Stimulated activated CD4-positive, alpha-beta T cell treated with anti-CD3 and anti-CD28 coated beads, TNF-alpha, amount 100 ng/mL, for 1 hour (primary cell): Measurements from ENCODE around the gene NFKBIL1.
A peak's percentile ranks its signal among the peaks of the same experiment; 100 is the strongest.
"Not testable (repeated sequence)": the region's sequence is repeated elsewhere in the genome, so short reads cannot be mapped to it uniquely, and the experiment has no call there.

Experiments used
- DNase-seq, 3 donors: peaks; one replicate each; pipeline ENCODE4 v3.0.0-alpha.2; 2020; ENCODE audit warnings: low read depth in 3 of 3, low spot score in 1 of 3

Gene NFKBIL1

GRCh38 chr6:31546958-31547726 lies at the start of gene NFKBIL1:
Gene NFKBIL1 (plus strand): TSS chr6:31547608. CDS start chr6:31547695, 87 bp downstream.
- peak; percentile 71 to 75 (median 72) for DNase-seq

DNA sequence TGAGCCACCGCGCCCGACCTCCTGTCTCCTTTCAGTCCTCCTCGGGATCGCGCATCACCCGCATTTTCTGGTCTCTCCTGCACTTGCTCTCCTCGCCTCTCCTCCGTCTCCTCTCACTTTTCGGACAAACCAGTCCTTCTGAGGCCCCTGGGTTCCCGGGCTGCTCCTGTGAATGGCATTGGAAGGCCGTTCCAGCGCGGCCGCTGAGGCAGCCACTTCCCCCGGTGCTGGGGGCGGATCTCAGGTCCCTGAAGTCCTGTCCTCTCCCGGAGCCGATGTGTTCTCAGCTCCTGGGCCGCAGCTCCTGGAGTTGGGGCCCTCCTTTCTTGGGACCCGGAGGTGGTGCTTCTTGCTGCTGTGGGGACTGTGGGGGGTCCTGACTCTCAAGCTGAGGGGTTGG lies 48.7 kb upstream of the NFKBIL1 start:
- DNase-seq: no peak

DNA sequence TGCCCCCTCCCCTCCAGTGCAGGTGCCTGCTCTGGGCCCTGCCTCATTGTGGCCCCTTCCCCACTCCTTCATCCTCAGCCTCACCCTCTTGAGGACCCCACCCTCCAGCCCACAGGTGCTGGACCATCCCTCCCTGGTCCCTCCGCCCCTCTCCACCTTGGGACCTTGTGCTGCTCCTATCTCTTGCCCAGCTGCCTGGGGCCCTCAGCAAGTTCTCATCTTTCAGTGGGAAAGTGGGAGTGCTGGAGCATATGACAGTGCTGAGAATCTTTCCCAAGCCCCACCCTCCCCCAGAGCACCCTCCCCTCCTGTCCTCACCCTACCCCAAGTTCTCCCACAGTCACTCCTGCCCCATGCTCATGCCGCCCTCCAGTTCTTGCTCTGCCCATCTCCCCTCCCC lies 47.8 kb upstream of the NFKBIL1 start:
- DNase-seq: not testable (repeated sequence)

DNA sequence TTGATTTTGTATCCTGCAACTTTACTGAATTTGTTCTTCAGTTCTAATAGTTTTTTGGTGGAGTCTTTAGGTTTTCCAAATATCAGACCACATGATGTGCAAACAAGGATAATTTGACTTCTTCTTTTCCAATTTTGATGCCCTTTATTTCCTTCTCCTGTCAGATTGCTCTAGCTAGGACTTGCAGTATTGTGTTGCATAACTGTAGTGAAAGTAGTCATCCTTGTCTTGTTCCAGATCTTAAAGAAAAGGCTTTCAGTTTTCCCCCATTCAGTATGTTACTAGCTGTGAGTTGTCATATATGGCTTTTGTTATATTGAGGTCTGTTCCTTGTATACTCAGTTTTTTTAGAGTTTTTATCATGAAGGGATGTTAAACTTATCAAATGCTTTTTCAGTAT lies 44.8 kb upstream of the NFKBIL1 start:
- no peak for DNase-seq

- DNase-seq: not testable (repeated sequence)
Measured at GRCh38 chr6:31509036-31509435, 38.4 kb upstream of the NFKBIL1 start.

DNA sequence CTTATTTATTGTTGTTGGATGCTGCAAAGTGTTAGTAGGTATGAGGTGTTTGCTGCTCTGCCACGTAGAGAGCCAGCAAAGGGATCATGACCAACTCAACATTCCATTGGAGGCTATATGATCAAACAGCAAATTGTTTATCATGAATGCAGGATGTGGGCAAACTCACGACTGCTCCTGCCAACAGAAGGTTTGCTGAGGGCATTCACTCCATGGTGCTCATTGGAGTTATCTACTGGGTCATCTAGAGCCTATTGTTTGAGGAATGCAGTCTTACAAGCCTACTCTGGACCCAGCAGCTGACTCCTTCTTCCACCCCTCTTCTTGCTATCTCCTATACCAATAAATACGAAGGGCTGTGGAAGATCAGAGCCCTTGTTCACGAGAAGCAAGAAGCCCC lies 37.4 kb upstream of the NFKBIL1 start:
- no peak for DNase-seq

DNA sequence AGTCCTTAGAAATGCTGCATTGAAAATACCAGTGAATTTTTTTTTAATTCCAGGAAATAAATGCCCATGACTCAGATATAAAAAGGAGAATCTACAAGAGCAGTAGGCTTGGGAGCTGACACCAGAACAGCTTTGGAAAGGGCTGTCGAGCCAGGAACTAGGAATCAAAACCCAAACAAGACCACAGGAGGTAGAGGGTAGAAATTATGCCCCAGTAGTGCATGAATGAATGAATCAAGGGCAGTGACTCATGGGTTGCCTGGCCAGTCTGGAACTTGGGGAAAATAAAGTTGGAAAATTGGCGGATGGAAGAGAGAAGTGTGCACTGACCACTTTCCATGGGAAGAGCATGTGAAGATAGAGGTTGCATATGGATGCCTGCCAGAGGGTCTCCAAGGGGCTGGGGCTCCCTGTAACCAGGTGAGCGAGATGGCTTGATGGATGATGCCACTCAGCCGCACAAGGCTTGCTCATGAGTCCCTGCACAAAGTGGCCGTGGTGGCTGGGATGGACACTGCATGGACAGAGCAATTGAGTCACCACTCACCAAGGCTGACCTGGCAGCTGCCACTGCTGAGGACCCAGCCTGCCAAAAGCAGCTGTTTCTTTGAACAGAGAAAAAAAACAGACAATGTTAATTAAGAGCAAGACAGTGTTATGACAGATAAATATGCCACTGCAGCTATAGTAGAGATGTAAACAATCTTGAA lies 33.8 kb upstream of the NFKBIL1 start:
- DNase-seq: no peak

- DNase-seq: no peak
Measured at GRCh38 chr6:31521835-31522234, 25.6 kb upstream of the NFKBIL1 start.

- no peak for DNase-seq
Measured at GRCh38 chr6:31525553-31525931, 21.9 kb upstream of the NFKBIL1 start.

GRCh38 chr6:31525932-31526591 lies 21.3 kb upstream of the NFKBIL1 start:
- no peak for DNase-seq

DNA sequence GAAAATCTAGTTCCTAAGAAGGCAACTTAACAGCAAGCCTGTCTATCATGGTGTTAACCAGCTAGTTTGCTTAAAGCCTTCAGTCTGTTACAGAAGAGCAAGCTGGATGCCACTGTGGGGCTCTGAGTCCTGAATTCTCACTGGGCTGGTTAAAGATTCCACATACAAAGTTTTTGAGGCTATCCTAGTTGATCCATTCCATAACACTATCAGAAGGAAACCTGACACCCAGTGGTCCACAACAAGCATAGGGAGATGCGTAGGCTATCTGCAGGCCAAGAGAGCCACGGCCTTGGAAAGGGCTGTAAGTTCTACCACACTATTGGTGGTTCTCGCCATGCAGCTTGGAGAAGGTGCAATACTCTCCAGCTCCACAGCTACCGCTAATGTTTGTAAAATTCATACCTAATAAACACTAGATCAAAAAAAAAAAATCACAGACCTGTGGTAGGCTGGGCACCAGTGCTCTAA lies 19.1 kb upstream of the NFKBIL1 start:
- no peak for DNase-seq

- DNase-seq: no peak
Measured at GRCh38 chr6:31528821-31529328, 18.5 kb upstream of the NFKBIL1 start, which contains the start of gene MCCD1. Gene MCCD1 (plus strand): TSS chr6:31528962. CDS start chr6:31529015, 53 bp downstream.

DNA sequence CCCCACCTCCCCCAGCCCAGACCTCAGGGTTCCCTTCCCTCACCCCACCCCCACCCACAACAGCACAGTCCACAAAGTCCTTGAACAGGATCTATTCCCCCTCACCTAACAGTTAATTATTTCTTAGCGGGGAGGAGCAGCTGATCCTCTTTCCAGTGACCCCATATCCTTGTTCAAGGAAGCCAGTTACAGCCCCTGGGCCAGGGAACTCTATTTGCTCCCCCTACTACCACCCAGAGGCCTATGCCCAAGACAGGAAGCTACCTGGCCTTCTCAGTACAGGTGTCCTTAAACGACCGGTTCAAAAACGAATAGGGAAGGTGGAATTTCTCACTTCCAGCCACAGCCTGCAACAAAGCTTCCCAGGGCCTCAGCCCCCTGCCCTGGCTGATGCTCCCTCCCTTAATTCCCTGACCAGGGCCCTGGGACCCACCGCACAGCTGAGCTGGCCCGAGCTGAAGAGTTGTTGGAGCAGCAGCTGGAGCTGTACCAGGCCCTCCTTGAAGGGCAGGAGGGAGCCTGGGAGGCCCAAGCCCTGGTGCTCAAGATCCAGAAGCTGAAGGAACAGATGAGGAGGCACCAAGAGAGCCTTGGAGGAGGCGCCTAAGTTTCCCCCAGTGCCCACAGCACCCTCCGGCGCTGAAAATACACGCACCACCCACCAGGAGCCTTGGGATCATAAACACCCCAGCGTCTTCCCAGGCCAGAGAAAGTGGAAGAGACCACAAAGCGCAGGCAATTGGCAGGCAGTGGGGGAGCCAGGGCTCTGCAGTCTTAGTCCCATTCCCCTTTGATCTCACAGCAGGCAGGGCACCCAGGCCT lies 17.9 kb upstream of the NFKBIL1 start:
- DNase-seq: no peak

DNA sequence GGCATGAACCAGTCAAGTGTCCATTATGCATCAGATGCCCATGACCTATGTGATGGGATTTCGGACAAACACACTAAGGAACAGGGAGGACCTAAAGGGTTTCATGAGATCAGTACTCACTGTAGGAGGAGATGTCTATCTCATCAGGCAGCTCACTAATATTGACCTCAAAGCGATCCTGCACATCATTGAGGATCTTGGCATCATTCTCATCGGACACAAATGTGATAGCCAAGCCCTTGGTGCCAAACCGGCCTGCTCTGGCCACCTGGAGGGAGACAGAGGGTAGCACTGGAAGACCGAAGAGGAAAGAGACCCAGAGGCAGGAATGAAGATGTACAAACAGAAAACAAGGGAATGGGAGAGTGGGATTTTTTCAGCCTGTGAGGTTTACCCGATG lies 16.7 kb upstream of the NFKBIL1 start:
- DNase-seq: no peak

DNA sequence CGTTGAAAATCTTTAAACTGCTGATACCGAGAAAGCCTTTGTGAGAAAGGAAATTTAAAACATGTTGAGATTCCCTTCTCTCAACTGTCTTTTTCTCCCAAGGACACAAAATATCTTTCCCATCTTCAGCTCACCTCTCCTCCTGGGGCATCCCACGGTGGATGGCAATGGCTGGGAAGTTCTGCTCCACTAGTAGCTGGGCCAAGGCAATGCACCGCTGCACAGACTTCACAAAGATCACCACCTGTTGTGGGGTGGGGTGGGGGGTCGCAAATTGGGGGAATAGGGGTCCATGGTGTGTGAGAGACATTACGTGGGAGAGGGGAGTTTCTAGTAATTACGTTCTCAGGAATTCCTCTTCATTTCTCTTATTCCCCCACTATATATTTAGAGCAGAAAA lies 16.2 kb upstream of the NFKBIL1 start:
- DNase-seq: no peak

DNA sequence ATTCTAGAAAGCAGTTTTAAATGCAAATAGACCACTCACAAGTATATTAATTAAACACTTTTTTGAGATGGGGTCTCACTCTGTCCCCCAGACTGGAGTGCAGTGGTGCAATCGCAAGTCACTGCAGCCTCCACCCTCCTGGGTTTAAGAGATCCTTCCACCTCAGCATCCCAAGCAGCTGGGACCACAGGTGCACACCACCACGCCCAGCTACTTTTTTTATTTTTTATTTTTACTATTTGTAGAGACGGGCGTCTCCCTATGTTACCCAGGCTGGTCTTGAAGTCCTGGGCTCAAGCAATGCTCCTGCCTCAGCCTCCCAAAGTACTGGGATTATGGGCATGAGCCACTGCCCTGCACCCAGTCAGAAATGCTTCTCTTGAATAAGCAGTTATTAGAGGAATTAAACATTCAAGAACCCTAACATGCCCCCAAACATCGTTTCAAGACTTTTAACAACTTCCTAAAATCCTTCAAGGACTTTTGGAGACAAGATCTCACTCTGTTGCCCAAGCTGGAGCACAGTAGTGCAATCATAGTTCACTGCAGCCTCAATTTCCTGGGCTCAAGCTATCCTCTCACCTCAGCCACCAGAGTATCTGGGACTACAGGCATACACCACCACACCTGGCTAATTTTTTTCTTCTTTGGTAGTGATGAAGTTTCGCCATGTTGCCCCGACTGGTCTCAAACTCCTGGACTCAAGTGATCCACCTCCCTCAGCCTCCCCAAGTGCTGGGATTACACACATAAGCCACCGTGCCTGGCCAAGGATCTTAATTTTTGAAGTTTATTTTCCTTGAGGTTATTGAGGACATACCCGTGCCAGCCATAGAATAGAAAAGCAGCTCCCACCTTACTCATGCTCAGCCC lies 15.4 kb upstream of the NFKBIL1 start:
- DNase-seq: no peak

GRCh38 chr6:31532644-31533454 lies 14.6 kb upstream of the NFKBIL1 start:
- DNase-seq: no peak

GRCh38 chr6:31533455-31533841 lies 14.0 kb upstream of the NFKBIL1 start:
- DNase-seq: no peak

DNA sequence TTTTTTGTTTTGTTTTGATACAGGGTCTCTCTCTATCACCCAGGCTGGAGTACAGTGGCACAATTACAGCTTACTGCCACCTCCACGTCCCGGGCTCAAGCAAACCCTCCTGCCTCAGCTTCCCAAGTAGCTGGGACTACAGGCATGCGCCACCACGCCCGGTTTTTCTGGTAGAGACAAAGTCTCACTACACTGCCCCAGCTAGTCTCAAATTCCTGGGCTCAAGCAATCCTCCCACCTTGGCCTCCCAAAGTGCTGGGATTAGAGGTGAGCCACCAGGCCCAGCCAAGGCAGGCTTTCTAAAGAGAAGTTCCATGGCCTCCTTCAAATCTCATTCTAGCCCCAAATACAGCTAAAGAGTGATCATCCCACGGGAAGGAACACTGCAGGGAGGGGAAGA lies 13.4 kb upstream of the NFKBIL1 start:
- DNase-seq: no peak
